KG1 (cell line): ENCODE measurements around the gene NEFH.
A peak's percentile ranks its signal among the peaks of the same experiment; 100 is the strongest.
"Not testable (repeated sequence)": the region's sequence is repeated elsewhere in the genome, so short reads cannot be mapped to it uniquely, and the experiment has no call there.

Experiments
- DNase-seq: peaks from one replicate; lab custom pipeline; 2025; lab: John Stamatoyannopoulos, UW

NEFH gene

GRCh38 chr22:29461263-29461662, 18.8 kb upstream of the NEFH start:
- DNase-seq, result no peak

DNA sequence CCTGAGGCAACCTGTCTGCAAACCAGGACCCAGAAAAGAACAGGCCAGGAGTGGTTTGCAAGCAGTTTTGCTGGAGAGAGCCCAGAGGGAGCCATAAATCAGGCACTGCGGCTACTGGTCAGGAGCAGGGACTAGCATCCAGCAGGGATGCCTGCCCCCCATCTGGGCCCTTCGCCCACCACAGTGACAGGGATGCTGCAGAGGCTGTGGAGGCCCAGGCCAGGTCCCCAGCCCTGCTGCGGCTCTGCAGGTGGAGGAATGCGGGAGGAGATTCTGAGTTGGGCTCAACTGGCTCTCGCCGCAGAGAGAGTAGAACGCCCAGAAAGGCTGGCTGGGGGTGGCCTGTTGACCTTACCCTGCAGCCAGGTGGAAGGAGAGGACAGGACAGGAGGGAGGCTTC, 16.4 kb upstream of the NEFH start:
- DNase-seq, result no peak

DNA sequence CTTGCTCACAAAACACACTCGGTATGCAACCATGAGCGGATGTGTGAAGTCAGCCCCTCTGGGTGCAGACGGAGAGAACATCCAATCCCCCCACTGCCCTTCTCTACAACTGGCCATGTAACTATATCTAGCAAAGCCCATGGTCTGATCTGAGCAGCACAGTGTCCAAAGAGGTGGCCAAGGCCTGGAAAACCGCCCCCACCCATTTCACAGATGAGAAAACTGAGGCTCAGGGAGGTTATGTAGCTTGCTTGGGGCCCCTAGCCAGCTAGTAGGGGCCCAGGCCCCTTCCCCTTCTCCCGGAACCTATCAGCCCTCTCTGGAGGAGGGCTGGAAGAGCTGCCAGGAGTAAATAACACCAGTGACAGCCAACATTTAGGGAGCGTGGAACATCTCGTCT, 15.4 kb upstream of the NEFH start:
- DNase-seq, result no peak

- no peak for DNase-seq
Measured at GRCh38 chr22:29469755-29470154, 10.3 kb upstream of the NEFH start.

DNA sequence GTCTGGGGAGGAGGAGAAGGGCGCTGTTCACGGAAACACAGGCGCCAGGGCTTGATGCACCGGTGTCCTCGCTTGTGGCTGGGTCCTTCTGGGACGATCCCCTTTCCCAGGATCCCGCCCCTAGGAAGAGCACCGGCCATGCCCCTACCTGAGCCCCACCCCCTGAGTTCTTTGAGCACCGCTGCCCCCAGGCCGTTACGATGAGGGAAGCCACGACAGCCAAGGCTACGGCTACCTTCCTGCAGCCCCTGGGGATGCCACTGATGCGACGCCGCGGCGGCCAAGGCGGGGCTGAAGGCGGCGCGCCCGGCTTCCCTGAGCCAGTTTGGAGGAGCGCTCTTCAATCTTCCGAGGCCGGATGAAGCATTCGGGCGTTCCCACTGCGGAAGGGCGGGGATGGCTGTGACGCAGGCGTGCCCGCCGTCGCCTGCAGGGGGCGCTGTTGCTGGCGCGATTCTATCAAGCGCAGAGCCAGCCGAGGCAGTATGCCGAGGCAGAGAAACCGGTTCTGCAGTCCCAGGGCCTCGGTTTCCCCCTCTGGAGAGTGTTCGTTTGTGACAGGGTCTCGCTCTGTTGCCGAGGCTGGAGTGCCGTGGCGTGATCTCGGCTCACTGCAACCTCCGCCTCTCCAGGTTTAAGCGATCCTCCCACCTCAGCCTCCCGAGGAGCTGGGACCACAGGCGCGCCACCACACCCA, 9.7 kb upstream of the NEFH start:
- peak; percentile 8 for DNase-seq

DNA sequence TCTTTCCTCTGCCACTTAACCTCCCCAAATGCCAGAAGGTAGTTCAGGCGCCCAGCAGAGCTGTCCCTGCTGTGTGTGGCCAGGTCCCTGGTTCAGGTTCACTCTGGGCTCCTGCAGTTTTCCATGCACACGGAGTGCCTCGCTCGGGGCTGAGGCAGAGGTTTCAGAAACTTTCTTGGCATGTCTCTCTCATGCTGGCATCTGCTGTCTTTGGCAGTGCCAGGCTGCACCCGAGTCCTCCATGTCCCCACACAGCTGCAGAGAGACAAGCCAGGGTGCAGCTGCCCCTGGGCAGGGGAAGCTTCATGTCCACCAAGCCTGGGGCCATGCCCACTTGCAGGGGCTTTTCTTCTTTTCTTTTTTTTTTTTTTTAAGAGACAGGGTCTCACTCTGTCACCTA, 7.0 kb upstream of the NEFH start:
- DNase-seq, result no peak

DNA sequence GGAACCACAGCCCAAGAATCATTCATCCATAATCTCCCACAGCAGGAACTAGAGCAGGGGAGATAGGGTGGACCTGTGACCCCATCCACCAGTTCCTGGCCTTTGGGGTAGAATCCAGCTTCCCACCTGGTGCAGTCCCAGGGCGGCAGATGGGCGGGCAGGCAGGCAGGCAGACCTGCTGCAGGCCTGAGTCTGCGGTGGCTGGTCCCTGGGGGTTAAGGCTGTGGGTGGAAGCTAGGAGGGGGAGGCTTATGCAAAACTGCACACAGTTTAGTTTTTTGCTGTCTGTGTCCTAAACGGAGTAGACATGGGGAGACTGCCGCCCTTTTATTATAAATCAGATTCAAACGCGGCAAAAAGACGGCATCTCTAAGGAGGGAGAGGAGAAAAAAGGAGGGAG, 4.5 kb upstream of the NEFH start:
- no peak for DNase-seq

DNA sequence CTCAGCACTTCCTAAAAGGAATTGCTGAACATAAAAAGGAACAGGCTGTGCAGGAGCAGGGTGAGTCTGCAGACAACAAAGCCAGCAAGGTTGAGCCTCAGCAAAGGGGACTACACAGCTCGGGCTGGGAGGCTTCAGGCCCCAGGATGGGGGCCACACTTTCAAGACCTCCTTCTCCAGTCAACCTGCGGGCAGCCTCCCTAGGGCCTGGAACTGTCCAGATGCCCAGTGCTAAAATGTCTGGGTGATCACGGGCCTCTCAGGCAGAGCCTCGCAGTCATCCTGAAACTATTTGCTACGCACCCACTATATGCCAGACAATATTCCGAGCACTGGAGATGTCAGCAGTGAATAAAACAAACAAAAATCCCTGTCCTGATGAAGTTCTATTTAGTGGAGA, 3.9 kb upstream of the NEFH start:
- no peak for DNase-seq

GRCh38 chr22:29477723-29478318, 2.2 kb upstream of the NEFH start:
- no peak for DNase-seq

GRCh38 chr22:29478326-29479276, 1.4 kb upstream of the NEFH start:
- no peak for DNase-seq

GRCh38 chr22:29480262-29480511, 169 bp downstream of the NEFH start:
- no peak for DNase-seq

- no peak for DNase-seq
Measured at GRCh38 chr22:29480512-29481264, 670 bp downstream of the NEFH start.

DNA sequence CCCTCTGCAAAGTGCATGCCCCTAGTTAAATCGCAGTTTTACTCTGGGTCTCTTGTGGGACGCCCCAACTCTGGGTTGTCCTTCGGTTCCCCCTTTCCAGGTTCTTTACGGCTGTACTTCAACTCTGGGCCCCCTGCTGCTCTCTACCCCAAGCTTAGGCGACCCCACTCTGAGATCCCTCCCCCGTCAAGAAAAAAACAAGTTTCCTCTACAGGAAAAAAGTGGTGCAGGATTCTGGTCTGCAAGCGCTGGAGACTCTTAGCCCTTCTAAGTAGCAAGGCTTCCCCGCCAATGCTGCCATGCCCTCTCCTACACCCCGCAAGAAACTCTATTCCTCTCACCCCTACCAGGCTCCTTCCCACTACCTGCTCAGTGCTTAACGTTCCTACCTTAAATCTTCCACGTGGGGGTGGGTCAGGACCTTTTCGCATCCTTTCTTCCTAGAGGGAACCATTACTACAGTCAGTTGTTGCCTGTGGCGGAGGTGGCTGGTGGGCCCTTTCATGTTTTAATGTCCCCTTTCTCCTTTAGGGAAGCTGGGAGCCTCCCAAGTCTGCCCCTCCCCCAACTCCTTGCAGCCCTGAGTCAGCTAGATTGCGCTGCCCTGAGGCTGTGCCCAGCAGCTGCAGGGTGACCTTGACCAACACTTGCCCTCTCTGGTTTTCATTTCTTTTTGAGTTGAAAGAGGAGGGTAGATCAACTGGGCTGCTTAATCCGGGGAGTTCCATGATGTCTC, 1.4 kb downstream of the NEFH start:
- DNase-seq, result no peak

GRCh38 chr22:29482253-29482652, 2.2 kb downstream of the NEFH start:
- no peak for DNase-seq

GRCh38 chr22:29482726-29483125, 2.7 kb downstream of the NEFH start:
- DNase-seq, result no peak

GRCh38 chr22:29483254-29483653, 3.2 kb downstream of the NEFH start:
- DNase-seq, result no peak

DNA sequence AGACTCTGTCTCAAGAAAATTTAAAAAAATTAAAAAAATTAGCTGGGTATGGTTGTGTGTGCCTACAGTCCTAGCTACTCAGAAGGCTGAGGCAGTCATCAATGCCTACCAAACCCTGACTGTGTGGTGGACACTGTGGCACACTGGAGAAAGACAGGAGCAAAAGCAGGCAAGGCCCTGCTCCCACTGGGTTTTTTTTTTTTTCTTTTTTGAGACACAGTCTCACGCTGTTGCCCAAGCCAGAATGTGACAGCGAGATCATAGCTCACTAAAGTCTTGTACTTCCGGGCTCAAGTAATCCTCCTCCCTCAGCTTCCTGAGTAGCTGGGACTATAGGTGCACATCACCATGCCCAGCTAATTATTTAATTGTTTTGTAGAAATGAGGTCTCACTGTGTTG, 4.6 kb downstream of the NEFH start:
- no peak for DNase-seq

DNA sequence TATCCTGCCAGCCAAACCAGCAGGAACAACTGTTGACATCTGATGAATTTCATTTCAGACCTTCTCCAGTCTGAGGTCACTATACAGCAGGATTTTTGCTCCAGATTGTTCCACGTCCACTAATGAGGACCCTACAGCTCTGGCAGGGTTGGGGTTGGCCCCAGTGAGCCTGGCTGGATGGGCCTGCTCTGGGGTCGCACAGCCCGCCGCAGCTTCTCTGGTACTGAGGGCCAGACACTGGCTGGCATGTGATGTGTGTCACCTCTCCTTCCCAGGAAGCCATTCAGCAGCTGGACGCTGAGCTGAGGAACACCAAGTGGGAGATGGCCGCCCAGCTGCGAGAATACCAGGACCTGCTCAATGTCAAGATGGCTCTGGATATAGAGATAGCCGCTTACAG, 5.4 kb downstream of the NEFH start:
- no peak for DNase-seq

GRCh38 chr22:29487426-29487986, 7.5 kb downstream of the NEFH start:
- DNase-seq, result no peak

GRCh38 chr22:29489127-29489780, 9.2 kb downstream of the NEFH start:
- not testable (repeated sequence) for DNase-seq

- DNase-seq, result no peak
Measured at GRCh38 chr22:29491012-29491411, 11.0 kb downstream of the NEFH start.
